Esophagus muscularis mucosa (tissue), 4 donors: ENCODE data around the gene PTPRU. TPM values are rescaled to one million over a fixed set of nuclear protein-coding genes. Genes with fewer than 3 reads are reported as not detected.

Experiments
- DNase-seq: peaks from one replicate; pipeline ENCODE4 v3.0.0-alpha.2; 2017; ENCODE audit errors: extremely low spot score
- H3K27ac ChIP-seq, 4 donors: fragments of 200-600 bp; sonication (generic); replicated peaks in 1 of 4; 1 replicate in 3 of 4; 2 replicates in 1 of 4; pipeline ENCODE4 v1.5.1; 2016 to 2019; ENCODE audit warnings: mild to moderate bottlenecking in 1 of 4
- H3K27me3 ChIP-seq, 4 donors: fragments of 200-600 bp; sonication (generic); one replicate each; pipeline versions ENCODE4 v1.5.1 to v1.6.0; 2016 to 2019
- H3K36me3 ChIP-seq, 4 donors: fragments of 200-600 bp; sonication (generic); one replicate each; pipeline ENCODE4 v1.5.1; 2016 to 2019
- H3K4me1 ChIP-seq, 4 donors: fragments of 200-600 bp; sonication (generic); one replicate each; pipeline ENCODE4 v1.5.1; 2016 to 2019
- H3K4me3 ChIP-seq, 4 donors: fragments of 200-600 bp; sonication (generic); 1 replicate in 2 of 4; 2 replicates in 2 of 4; pipeline ENCODE4 v1.5.1; 2016 to 2019; ENCODE audit warnings: mild to moderate bottlenecking in 4 of 4, moderate library complexity in 1 of 4
- H3K9me3 ChIP-seq, 4 donors: fragments of 200-600 bp; sonication (generic); 1 replicate in 3 of 4; 2 replicates in 1 of 4; pipeline ENCODE4 v1.5.1; 2016 to 2019
- EP300 ChIP-seq: sonication (generic); formaldehyde crosslinking; IDR thresholded peaks from one replicate; pipeline ENCODE4 v1.6.1; 2017; ENCODE audit warnings: antibody characterized with exemption
- POLR2A ChIP-seq: fragments of 450-650 bp; IDR thresholded peaks from one replicate; pipeline ENCODE4 v1.6.1; 2017; ENCODE audit warnings: antibody characterized with exemption, moderate library complexity, mild to moderate bottlenecking, low read depth
- POLR2AphosphoS5 ChIP-seq, 2 donors: sonication (generic); formaldehyde crosslinking; IDR thresholded peaks; one replicate each; pipeline ENCODE4 v1.6.1; 2017; ENCODE audit warnings: antibody characterized with exemption in 2 of 2
- WGBS: methylation state at CpG from one replicate; pipeline ENCODE4 v1.1.5; 2018; 5-methylcytosine and 5-hydroxymethylcytosine counted together
- intact Hi-C: fragments of 100-400 bp; cut with DNase I; formaldehyde crosslinking; loops from one replicate; pipeline ENCODE4 v1.15.1; 2023
- total RNA-seq, 4 donors: library from RNA; depleted of rRNA; stranded (reverse); fragments of >200 nt; gene quantifications; one replicate each; pipeline versions ENCODE4 v1.1.0 to v1.2.1, GENCODE V29; 2016
- TF ChIP-seq, protein P1 (sequence below), 3 experiments: fragments of 200-600 bp in 2 of 3; fragments of 450-650 bp in 1 of 3; sonication (generic) in 2 of 3; IDR thresholded peaks; one replicate each; pipeline ENCODE4 v1.5.1; 2017 to 2019; ENCODE audit warnings: antibody characterized with exemption in 3 of 3, mild to moderate bottlenecking in 2 of 3, moderate library complexity in 1 of 3

Gene PTPRU
- total RNA-seq, 4 donors from 2014 or later, result 19.5 to 32.7 (median 27.5) TPM

DNA sequence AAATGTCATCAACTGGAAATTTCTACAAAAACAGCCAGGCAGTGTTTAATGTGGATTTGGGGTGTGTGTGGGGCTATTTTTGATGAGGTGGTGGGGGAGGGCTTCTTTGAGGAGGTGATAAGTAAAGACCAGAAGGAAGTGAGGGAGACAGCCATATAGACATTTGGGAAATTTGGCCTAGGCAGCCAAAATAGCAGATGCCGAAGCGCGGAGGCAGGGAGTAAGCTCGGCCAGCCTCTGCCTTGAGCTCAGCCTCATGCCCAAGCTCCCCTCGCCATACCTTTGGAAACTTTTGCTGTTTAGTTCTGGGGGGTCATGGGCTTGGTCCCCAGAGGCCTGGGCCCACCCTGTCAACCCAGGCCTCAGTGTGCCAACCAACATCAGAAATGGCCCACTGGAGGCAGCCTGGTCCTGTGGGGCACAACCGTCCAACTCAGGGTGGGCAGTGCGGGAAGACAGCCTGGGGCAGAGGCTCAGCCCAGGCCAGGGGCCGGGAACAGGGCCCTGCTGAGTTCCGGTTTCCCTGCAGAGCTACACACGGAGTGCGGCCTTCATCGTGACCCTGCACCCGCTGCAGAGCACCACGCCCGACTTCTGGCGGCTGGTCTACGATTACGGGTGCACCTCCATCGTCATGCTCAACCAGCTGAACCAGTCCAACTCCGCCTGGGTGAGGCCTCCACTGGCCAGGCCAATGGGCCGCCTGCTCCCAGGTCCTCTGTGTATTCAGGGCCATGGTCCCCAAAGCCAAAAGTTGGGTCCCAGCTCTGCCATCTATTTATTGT is 84.0 kb downstream of the PTPRU start:
- TF ChIP-seq, protein P1, sequence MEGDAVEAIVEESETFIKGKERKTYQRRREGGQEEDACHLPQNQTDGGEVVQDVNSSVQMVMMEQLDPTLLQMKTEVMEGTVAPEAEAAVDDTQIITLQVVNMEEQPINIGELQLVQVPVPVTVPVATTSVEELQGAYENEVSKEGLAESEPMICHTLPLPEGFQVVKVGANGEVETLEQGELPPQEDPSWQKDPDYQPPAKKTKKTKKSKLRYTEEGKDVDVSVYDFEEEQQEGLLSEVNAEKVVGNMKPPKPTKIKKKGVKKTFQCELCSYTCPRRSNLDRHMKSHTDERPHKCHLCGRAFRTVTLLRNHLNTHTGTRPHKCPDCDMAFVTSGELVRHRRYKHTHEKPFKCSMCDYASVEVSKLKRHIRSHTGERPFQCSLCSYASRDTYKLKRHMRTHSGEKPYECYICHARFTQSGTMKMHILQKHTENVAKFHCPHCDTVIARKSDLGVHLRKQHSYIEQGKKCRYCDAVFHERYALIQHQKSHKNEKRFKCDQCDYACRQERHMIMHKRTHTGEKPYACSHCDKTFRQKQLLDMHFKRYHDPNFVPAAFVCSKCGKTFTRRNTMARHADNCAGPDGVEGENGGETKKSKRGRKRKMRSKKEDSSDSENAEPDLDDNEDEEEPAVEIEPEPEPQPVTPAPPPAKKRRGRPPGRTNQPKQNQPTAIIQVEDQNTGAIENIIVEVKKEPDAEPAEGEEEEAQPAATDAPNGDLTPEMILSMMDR (IDR thresholded peaks at IDR 0.05), result no peak
- TF ChIP-seq POLR2AphosphoS5 (IDR thresholded peaks at IDR 0.05), result no peak
- TF ChIP-seq EP300, result no peak
- no peak for TF ChIP-seq POLR2A
- no peak for DNase-seq
- Histone ChIP-seq H3K27me3 (no peaks in the 10 kb centered on the region), H3K36me3 (peaks cover 0 to 80% (median 34%) of the 10 kb centered on the region in 4 donors), H3K27ac (no peak overlapping the region), H3K4me1 (no peaks in the 10 kb centered on the region), H3K9me3 (no peaks in the 10 kb centered on the region), H3K4me3 (no peak overlapping the region)
- 98% methylated on average over 8 of the region's 21 CpGs for WGBS
- intact Hi-C loops, result no loop called here

DNA sequence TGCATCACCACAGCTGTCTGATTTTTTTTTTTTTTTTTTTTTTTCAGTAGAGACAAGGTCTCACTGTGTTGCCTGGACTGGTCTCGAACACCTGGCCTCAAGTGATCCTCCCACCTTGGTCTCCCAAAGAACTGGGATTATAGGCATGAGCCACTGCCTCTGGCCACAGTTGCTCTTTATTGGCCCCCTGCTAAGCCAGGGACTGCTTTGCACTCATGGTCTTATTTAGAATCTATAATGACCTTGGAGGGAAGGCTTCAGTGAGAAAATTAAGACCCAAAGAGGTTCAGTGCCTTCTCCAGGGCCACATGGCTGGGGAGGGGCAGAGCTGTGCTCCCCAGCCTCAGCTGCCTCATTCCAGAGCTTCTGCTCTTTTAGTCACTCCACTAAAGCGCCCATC is 84.9 kb downstream of the PTPRU start:
- no peaks in the 10 kb centered on the region for H3K4me1 ChIP-seq
- no peak for DNase-seq
- H3K36me3 ChIP-seq, result peaks cover 0 to 80% (median 33%) of the 10 kb centered on the region in 4 donors
- intact Hi-C loops, result no loop called here
- TF ChIP-seq, protein P1 (IDR thresholded peaks at IDR 0.05), result no peak
- TF ChIP-seq EP300 (no peak), POLR2AphosphoS5 (IDR thresholded peaks at IDR 0.05) (no peak), POLR2A (no peak)
- 97% methylated on average over 2 of the region's 2 CpGs for WGBS
- no peaks in the 10 kb centered on the region for H3K9me3 ChIP-seq
- H3K27ac ChIP-seq, result no peak overlapping the region
- H3K27me3 ChIP-seq, result no peaks in the 10 kb centered on the region
- H3K4me3 ChIP-seq, result no peak overlapping the region

DNA sequence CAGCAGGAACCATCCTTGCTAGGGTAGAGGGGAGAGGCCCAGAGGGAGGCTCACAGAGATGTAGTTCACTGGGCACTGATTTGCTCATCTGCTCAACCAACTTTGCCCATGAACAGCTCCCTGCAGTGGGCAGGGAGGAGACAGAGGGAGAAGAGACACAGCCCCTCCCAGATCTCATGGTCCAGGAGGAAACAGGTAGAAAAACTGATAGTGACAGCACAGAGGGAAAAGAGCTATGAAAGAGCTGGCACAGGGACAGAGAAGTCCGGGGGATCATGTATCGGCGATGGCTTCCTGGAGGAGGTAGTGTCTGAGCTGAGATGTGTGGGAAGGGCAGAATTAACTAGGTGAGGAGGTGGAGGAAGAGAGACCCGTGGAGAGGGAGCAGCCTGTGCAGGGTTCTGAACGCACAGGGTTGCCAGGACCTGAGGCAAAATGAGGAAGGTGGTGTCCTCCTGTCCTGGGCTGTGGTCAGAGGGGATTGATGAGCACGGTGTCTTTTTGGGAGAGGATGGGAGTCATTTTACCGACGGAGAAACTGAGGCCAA is 85.9 kb downstream of the PTPRU start:
- Histone ChIP-seq H3K27ac (no peak overlapping the region), H3K4me1 (no peaks in the 10 kb centered on the region), H3K36me3 (peaks cover 0 to 69% (median 32%) of the 10 kb centered on the region in 4 donors), H3K4me3 (no peak overlapping the region), H3K27me3 (no peaks in the 10 kb centered on the region), H3K9me3 (no peaks in the 10 kb centered on the region)
- TF ChIP-seq, protein P1 (IDR thresholded peaks at IDR 0.05), result no peak
- TF ChIP-seq POLR2A (no peak), EP300 (no peak), POLR2AphosphoS5 (IDR thresholded peaks at IDR 0.05) (no peak)
- intact Hi-C loops, result no loop called here
- DNase-seq, result no peak
- WGBS, result 84% methylated on average over 8 of the region's 8 CpGs

DNA sequence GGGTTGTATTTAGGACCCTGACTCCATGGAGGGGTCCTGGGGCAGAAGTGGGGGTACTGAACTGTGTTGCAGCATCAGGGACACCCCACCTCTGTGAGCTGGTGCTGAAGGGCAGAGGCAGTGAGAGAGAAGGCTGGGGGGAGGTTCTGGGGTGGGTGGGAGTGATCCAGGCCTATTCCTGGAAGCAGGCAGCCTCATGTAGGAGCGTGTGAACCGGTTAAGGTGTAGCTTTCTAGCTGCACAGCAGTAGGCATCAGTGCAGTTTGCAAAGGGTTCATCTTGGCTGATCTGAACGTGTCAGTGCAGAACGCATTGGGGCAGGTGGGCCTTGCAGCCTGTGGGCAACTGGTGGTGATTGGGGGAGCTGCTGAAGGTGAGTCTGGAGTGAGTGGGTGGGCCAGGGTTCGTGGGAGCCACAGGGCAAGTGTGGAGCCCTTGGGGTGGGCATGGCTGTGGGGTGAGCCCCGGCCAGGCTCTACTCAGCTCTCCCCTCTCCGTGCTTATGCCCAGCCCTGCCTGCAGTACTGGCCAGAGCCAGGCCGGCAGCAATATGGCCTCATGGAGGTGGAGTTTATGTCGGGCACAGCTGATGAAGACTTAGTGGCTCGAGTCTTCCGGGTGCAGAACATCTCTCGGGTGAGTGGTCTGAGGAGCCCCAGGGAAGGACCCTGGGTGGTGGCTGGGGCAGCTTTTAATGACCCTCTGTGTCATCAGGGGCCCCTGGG is 86.7 kb downstream of the PTPRU start:
- intact Hi-C loops, result no loop called here
- Histone ChIP-seq H3K27ac (no peak overlapping the region), H3K4me1 (no peaks in the 10 kb centered on the region), H3K4me3 (no peak overlapping the region), H3K36me3 (peaks cover 0 to 61% (median 25%) of the 10 kb centered on the region in 4 donors), H3K27me3 (no peaks in the 10 kb centered on the region), H3K9me3 (no peaks in the 10 kb centered on the region)
- TF ChIP-seq POLR2AphosphoS5 (IDR thresholded peaks at IDR 0.05) (no peak), EP300 (no peak), POLR2A (no peak)
- TF ChIP-seq, protein P1 (IDR thresholded peaks at IDR 0.05), result no peak
- no peak for DNase-seq
- 83% methylated on average over 2 of the region's 12 CpGs for WGBS
